Activated T-cell treated with anti-CD3 and anti-CD28 coated beads, Interleukin-2, amount 50 U/mL, for 72 hours (primary cell): ENCODE data around the gene DOK6. TPM values are rescaled to one million over a fixed set of nuclear protein-coding genes. Genes with fewer than 3 reads are reported as not detected.

ENCODE experiments used
- ATAC-seq, 2 donors: fragments of 150-1000 bp; cut with Tn5 transposase; replicated peaks in 1 of 2; 2 replicates each; pipeline ENCODE4 v1.10.0; 2021; ENCODE audit warnings: moderate library complexity in 2 of 2, mild to moderate bottlenecking in 1 of 2
- DNase-seq, 2 donors: peaks; one replicate each; pipeline ENCODE4 v3.0.0; 2021 to 2022; ENCODE audit warnings: mixed read lengths in 1 of 2
- H3K27ac Mint-ChIP-seq: one replicate; pipeline ENCODE4 v1.8.0; 2022; ENCODE audit warnings: mild to moderate bottlenecking, moderate library complexity, mixed read lengths
- H3K27me3 Mint-ChIP-seq: one replicate; pipeline ENCODE4 v1.8.0; 2022; ENCODE audit warnings: low read depth, mixed read lengths
- H3K36me3 Mint-ChIP-seq, 2 donors: one replicate each; pipeline ENCODE4 v1.8.0; 2022; ENCODE audit warnings: mixed read lengths in 2 of 2, mild to moderate bottlenecking in 1 of 2; ENCODE audit not compliant: insufficient read depth in 2 of 2
- H3K4me1 Mint-ChIP-seq: one replicate; pipeline ENCODE4 v1.8.0; 2022; ENCODE audit warnings: low read depth, mixed read lengths
- H3K4me3 Mint-ChIP-seq, 2 donors: one replicate each; pipeline ENCODE4 v1.8.0; 2022; ENCODE audit warnings: mild to moderate bottlenecking in 2 of 2, mixed read lengths in 2 of 2, moderate library complexity in 2 of 2
- H3K9me3 Mint-ChIP-seq, 2 donors: one replicate each; pipeline ENCODE4 v1.8.0; 2022; ENCODE audit warnings: mixed read lengths in 2 of 2
- total RNA-seq, 2 donors: library from RNA; stranded (reverse); gene quantifications; one replicate each; pipeline ENCODE4 v1.2.3, GENCODE V29; 2022

Gene DOK6
- total RNA-seq, 2 donors from 2014 or later, result not detected

- DNase-seq (peak; percentile 38 to 39), ATAC-seq (peak; percentile 60 to 80)
- peak overlapping the region; percentile 65 for H3K27ac Mint-ChIP-seq
- H3K4me1 Mint-ChIP-seq, result no peaks in the 10 kb centered on the region
- H3K4me3 Mint-ChIP-seq, result no peak overlapping the region
- H3K9me3 Mint-ChIP-seq, result no peaks in the 10 kb centered on the region
- H3K27me3 Mint-ChIP-seq, result no peaks in the 10 kb centered on the region
- H3K36me3 Mint-ChIP-seq, result no peaks in the 10 kb centered on the region
Measured at GRCh38 chr18:69469444-69469919, 68.8 kb downstream of the DOK6 start.

DNA sequence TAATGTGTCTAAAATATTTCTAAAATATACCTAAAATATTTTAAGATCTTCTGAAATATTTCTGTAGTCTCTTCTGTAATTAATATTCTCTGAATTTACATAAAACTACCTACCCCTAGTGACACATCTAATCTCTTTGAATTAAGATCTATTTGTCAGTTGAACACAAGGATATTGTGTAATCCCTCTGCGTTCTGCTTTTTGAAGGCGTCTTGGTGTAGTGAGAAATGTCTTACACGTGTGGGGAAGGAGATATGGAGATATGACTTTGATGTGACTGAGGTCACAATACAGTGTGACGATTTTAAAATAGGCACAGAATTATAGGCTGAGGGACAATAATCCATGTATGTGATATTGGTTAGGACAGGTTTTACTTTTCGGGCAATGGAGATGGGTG is 79.8 kb downstream of the DOK6 start:
- DNase-seq, result no peak
- H3K4me3 Mint-ChIP-seq, result no peak overlapping the region
- no peaks in the 10 kb centered on the region for H3K4me1 Mint-ChIP-seq
- H3K36me3 Mint-ChIP-seq, result no peaks in the 10 kb centered on the region
- no peaks in the 10 kb centered on the region for H3K9me3 Mint-ChIP-seq
- no peak overlapping the region for H3K27ac Mint-ChIP-seq
- H3K27me3 Mint-ChIP-seq, result no peaks in the 10 kb centered on the region
- ATAC-seq, result no peak

DNA sequence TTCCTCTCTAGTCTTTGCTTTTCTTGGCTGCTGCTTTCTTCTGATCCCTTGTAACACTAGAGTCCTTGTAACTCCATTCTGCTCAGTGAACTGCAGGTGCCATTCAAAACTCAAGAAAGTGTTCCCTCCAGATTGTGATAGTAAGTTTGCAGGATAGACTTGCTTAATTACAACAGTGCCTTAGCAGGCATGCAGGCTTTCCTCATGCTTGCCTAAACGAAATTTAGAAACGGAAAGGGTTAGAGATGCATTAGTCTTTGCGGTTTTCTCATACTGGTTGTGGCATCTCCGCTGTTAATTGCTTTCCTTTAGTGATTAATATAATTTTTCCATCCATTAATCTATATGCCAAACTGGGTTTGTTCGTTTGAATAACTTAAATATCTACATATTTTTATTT is 82.9 kb downstream of the DOK6 start:
- H3K4me1 Mint-ChIP-seq, result no peaks in the 10 kb centered on the region
- H3K4me3 Mint-ChIP-seq, result no peak overlapping the region
- H3K27me3 Mint-ChIP-seq, result no peaks in the 10 kb centered on the region
- ATAC-seq (no peak), DNase-seq (no peak)
- H3K36me3 Mint-ChIP-seq, result no peaks in the 10 kb centered on the region
- H3K9me3 Mint-ChIP-seq, result no peaks in the 10 kb centered on the region
- no peak overlapping the region for H3K27ac Mint-ChIP-seq

DNA sequence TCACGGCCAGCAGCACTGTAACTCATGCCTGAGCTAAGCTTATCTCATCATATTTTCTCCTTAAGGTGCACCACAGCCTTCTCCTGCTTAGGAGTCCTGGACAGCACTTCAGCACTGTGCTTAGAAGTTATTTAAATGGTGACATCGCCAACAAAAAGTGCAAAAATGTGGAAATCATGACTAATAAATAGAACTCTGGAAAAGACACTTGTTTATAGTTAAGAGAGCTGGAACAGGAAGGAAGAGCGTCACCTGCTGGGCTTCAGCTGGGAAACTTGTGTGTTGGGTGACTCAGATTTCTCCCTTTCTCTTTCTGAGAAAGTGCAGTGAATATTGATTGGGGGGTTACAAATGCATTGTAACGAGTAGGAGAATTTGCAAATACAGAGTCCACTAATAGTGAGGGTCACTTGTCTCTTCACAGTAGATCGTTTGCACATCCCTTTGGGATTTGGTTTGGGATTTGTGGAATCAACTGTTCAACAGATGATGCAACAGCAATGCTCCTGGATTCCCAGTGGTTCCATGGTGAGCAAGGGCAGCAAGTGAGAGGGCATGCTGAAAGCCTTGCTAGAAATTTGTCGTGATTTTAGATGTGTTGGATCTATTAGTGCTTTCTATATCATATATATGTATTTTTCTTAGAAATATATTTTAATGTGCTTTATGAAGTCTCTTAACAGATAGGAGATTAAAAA is 84.2 kb downstream of the DOK6 start:
- no peaks in the 10 kb centered on the region for H3K36me3 Mint-ChIP-seq
- H3K27ac Mint-ChIP-seq, result no peak overlapping the region
- no peaks in the 10 kb centered on the region for H3K27me3 Mint-ChIP-seq
- no peaks in the 10 kb centered on the region for H3K9me3 Mint-ChIP-seq
- ATAC-seq, result no peak
- H3K4me1 Mint-ChIP-seq, result no peaks in the 10 kb centered on the region
- no peak for DNase-seq
- H3K4me3 Mint-ChIP-seq, result no peak overlapping the region

GRCh38 chr18:69487488-69488394 is 87.1 kb downstream of the DOK6 start:
- Mint-ChIP-seq H3K27me3 (no peaks in the 10 kb centered on the region), H3K36me3 (no peaks in the 10 kb centered on the region), H3K4me1 (no peaks in the 10 kb centered on the region), H3K9me3 (no peaks in the 10 kb centered on the region), H3K4me3 (no peak overlapping the region), H3K27ac (no peak overlapping the region)
- DNase-seq (no peak), ATAC-seq (no peak)

DNA sequence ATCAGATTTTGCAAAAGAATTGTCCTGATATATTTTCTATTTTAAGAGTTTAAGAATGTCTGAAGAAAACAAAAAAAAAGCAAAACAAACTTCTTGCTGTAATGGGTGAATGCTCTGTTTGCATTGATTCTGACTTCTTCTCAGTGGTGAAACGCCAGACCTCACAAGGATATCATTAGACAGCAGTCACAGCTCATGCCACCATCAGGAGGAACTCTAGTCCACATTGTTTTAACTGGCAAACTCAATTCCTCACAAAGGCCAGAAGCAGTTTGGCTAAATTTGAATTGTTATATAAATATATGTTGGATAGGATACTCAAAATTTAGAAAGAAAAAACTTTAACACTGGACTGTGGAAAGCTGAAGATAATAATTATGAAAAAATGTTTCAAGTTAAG is 89.4 kb downstream of the DOK6 start:
- Mint-ChIP-seq H3K27ac (no peak overlapping the region), H3K4me1 (no peaks in the 10 kb centered on the region), H3K9me3 (no peaks in the 10 kb centered on the region), H3K4me3 (no peak overlapping the region), H3K36me3 (no peaks in the 10 kb centered on the region), H3K27me3 (no peaks in the 10 kb centered on the region)
- ATAC-seq, result no peak
- DNase-seq, result no peak

GRCh38 chr18:69490813-69491212 is 90.1 kb downstream of the DOK6 start:
- DNase-seq (no peak), ATAC-seq (no peak)
- no peaks in the 10 kb centered on the region for H3K36me3 Mint-ChIP-seq
- H3K4me3 Mint-ChIP-seq, result no peak overlapping the region
- no peaks in the 10 kb centered on the region for H3K9me3 Mint-ChIP-seq
- no peaks in the 10 kb centered on the region for H3K27me3 Mint-ChIP-seq
- H3K27ac Mint-ChIP-seq, result no peak overlapping the region
- no peaks in the 10 kb centered on the region for H3K4me1 Mint-ChIP-seq

GRCh38 chr18:69491576-69491975 is 90.9 kb downstream of the DOK6 start:
- Mint-ChIP-seq H3K27me3 (no peaks in the 10 kb centered on the region), H3K27ac (no peak overlapping the region), H3K4me3 (no peak overlapping the region), H3K4me1 (no peaks in the 10 kb centered on the region), H3K9me3 (no peaks in the 10 kb centered on the region), H3K36me3 (no peaks in the 10 kb centered on the region)
- ATAC-seq, result no peak
- DNase-seq, result no peak

GRCh38 chr18:69492861-69493260 is 92.2 kb downstream of the DOK6 start:
- ATAC-seq, result no peak
- no peak overlapping the region for H3K27ac Mint-ChIP-seq

GRCh38 chr18:69494841-69495240 is 94.2 kb downstream of the DOK6 start:
- H3K9me3 Mint-ChIP-seq, result no peaks in the 10 kb centered on the region
- H3K36me3 Mint-ChIP-seq, result no peaks in the 10 kb centered on the region
- DNase-seq (no peak), ATAC-seq (no peak)
- no peak overlapping the region for H3K4me3 Mint-ChIP-seq
- no peaks in the 10 kb centered on the region for H3K27me3 Mint-ChIP-seq
- H3K27ac Mint-ChIP-seq, result no peak overlapping the region
- no peaks in the 10 kb centered on the region for H3K4me1 Mint-ChIP-seq

More at GRCh38 chr18:69492861-69493260, 92.2 kb downstream of the DOK6 start:
- H3K4me1 Mint-ChIP-seq, result no peaks in the 10 kb centered on the region
- no peak for DNase-seq
- no peaks in the 10 kb centered on the region for H3K9me3 Mint-ChIP-seq
- no peaks in the 10 kb centered on the region for H3K36me3 Mint-ChIP-seq
- H3K27me3 Mint-ChIP-seq, result no peaks in the 10 kb centered on the region
- no peak overlapping the region for H3K4me3 Mint-ChIP-seq

DNA sequence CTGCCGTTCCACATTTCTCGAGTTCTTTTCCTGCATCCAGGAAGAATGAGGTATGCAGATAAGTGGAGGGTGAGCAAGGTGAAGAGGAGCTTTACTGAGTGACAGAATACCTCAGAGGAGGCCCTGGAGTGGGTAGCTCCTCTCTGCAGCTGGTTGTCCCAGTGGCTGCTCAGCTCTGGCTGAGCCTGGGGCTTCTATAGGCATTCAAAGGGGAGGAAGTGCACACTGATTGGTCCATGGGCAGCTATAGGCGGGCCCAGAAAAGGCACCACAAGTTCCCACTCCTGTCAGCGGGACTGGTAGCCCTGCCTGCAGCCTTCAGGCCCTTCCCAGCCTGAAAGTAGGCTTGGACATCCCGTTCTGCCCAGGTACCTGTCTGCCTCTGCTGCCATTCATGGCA is 94.7 kb downstream of the DOK6 start:
- H3K36me3 Mint-ChIP-seq, result no peaks in the 10 kb centered on the region
- DNase-seq (no peak), ATAC-seq (no peak)
- no peaks in the 10 kb centered on the region for H3K27me3 Mint-ChIP-seq
- no peak overlapping the region for H3K4me3 Mint-ChIP-seq
- no peaks in the 10 kb centered on the region for H3K9me3 Mint-ChIP-seq
- no peak overlapping the region for H3K27ac Mint-ChIP-seq
- no peaks in the 10 kb centered on the region for H3K4me1 Mint-ChIP-seq

GRCh38 chr18:69495841-69496533 is 95.3 kb downstream of the DOK6 start:
- Mint-ChIP-seq H3K9me3 (no peaks in the 10 kb centered on the region), H3K27me3 (no peaks in the 10 kb centered on the region), H3K4me3 (no peak overlapping the region), H3K27ac (no peak overlapping the region), H3K36me3 (no peaks in the 10 kb centered on the region), H3K4me1 (no peaks in the 10 kb centered on the region)
- no peak for DNase-seq
- no peak for ATAC-seq

DNA sequence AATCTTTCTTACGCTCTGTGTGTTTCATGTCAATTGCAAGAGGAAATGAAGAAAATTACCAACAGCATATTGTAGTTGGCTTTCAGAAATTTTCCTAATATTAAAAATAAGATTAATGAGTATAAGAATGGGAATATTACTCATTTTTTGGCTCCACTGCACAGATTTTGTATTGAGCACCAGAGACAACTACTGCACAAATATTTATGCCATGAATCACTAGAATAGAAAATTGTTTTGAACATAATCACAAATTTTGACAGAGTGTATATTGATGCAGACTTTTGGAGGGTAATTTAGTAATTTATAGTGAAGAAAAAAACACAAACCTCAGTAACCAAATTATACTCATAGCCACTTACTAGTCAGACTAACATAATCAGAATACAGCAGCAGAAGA is 118.3 kb downstream of the DOK6 start:
- Mint-ChIP-seq H3K4me3 (no peak overlapping the region), H3K36me3 (no peaks in the 10 kb centered on the region), H3K27ac (no peak overlapping the region), H3K9me3 (no peaks in the 10 kb centered on the region), H3K4me1 (no peaks in the 10 kb centered on the region), H3K27me3 (no peaks in the 10 kb centered on the region)
- DNase-seq, result no peak
- ATAC-seq, result no peak
